Activated naive CD4-positive, alpha-beta T cell treated with anti-CD3 and anti-CD28 coated beads, Interleukin-2, amount 50 U/mL, for 72 hours (primary cell): ENCODE results near the gene NEBL. TPM values are rescaled to one million over a fixed set of nuclear protein-coding genes. Genes with fewer than 3 reads are reported as not detected.

ENCODE experiments used
- ATAC-seq, 2 donors: fragments of 150-1000 bp; cut with Tn5 transposase; 2 replicates each; pipeline ENCODE4 v1.10.0; 2021; ENCODE audit warnings: mild to moderate bottlenecking in 2 of 2, moderate library complexity in 2 of 2
- DNase-seq, 2 donors: peaks; one replicate each; pipeline ENCODE4 v3.0.0; 2021 to 2022; ENCODE audit warnings: low spot score in 2 of 2
- H3K27ac Mint-ChIP-seq, 2 donors: one replicate each; pipeline ENCODE4 v1.8.0; 2022; ENCODE audit warnings: mild to moderate bottlenecking in 2 of 2, mixed read lengths in 2 of 2
- H3K36me3 Mint-ChIP-seq, 2 donors: one replicate each; pipeline ENCODE4 v1.8.0; 2022; ENCODE audit warnings: mixed read lengths in 2 of 2
- H3K9me3 Mint-ChIP-seq, 2 donors: one replicate each; pipeline ENCODE4 v1.8.0; 2022; ENCODE audit warnings: mixed read lengths in 2 of 2
- total RNA-seq, 2 donors: library from RNA; stranded (reverse); gene quantifications; one replicate each; pipeline ENCODE4 v1.2.3, GENCODE V29; 2022

NEBL gene
- total RNA-seq, 2 donors from 2014 or later, result 0.02 to 3.0 TPM

DNA sequence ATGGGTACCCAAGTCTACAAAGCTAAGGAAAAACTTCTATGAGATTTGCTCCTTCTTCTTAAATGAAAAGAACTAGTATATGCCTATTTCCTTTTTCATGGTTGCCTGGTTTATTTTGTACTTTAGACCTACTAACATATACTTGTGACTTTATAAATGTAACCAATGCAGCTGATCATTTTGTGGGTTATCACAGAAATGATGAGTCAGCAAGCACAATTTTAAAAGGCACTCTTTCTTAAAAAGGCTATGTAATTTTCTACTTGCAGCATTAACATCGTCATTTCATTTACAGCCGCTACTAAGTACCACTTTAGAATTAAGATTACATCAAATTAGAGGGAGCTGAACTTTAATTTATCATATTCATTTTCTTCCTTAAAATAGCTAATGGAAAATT is 13.6 kb downstream of the NEBL start:
- DNase-seq (no peak), ATAC-seq (no peak)
- Mint-ChIP-seq H3K9me3 (peaks cover 0 to 4% of the 10 kb centered on the region in 2 donors), H3K36me3 (no peaks in the 10 kb centered on the region), H3K27ac (no peak overlapping the region)

DNA sequence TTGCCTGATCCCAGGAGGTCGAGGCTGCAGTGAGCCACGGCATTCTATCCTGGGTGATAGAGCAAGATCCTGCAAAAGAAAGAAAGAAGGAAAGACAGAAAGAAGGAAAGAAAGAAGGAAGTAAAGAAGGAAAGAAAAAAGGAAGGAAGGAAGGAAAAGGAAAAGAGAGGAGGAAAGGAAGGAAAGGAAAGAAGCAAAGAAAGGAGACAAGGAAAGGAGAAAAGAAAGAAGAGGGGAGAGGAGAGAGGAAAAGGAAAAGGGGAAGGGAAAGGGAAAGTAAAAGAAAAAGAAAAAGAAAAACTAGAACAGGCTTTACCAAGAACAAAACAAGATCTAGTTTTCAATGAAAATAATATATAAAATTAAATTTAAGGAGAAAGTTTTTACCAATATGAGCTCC is 15.0 kb downstream of the NEBL start:
- H3K9me3 Mint-ChIP-seq, result peaks cover 0 to 8% of the 10 kb centered on the region in 2 donors
- no peak for ATAC-seq
- no peaks in the 10 kb centered on the region for H3K36me3 Mint-ChIP-seq
- DNase-seq, result no peak
- no peak overlapping the region for H3K27ac Mint-ChIP-seq

DNA sequence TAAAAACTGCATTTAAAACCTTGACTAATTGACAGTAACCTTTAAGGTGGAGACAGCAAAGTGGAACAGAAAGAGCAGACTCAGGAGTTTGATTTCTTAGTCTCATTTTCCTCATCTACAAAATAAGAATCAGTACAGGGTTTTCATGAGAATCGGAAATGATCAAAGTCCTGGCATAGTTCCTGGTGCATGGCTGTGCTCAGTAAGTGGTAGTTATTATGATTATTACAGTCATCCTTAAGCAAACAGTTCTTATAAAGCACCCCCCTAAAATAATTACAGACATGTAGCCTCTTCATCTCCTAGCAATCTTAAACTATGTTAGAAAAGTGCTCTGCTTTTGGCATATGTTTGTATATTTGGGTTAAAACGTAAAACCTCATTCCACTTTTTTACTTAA is 18.0 kb downstream of the NEBL start:
- no peak overlapping the region for H3K27ac Mint-ChIP-seq
- ATAC-seq, result no peak
- no peaks in the 10 kb centered on the region for H3K36me3 Mint-ChIP-seq
- peaks cover 0 to 13% of the 10 kb centered on the region in 2 donors for H3K9me3 Mint-ChIP-seq
- DNase-seq, result no peak

DNA sequence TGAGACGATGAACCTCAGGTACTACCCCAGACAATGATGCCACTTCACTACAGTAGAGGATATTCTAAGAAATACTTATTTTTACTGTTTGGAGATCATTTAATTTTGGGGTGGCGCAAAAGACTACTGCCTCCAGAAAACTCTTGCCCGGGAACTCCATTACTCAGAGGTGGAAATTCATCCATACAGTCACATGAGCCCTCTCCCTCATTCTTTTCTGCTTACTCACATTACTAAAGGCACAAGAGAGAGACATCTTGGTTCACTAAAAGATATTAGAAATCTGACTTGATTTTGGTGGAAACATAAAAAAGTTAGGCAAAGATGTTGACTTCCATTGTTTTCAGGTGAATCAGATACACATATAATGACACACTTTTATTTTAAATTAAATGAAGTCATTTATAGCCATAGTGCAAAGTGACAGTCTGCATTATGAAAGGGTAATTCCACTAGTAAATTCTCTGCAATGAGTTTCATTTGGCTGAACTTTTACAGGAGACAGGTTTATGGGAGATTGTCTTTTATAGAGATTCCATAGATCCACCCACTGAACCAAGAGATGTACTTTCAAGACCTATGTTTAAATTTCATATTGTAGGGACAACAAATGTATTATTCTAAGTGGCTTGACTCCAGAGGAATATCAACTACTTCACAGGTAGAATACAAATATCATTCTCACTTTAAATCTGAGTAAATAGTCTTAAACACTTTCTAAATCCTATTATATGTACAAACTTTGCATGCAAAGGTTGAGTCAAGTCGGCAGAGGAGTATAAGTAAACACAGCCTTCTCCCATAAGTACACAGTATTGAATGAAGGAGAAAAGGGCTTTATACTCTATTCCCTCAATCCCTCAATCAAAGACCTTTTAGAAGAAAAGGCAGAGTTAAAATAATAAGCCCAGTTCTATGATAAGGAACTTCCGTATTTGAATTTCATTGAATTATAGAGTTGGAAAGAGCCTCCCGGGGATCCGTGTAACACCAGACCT is 18.8 kb downstream of the NEBL start:
- peaks cover 0 to 13% of the 10 kb centered on the region in 2 donors for H3K9me3 Mint-ChIP-seq
- DNase-seq, result no peak
- ATAC-seq, result no peak
- no peaks in the 10 kb centered on the region for H3K36me3 Mint-ChIP-seq
- no peak overlapping the region for H3K27ac Mint-ChIP-seq

DNA sequence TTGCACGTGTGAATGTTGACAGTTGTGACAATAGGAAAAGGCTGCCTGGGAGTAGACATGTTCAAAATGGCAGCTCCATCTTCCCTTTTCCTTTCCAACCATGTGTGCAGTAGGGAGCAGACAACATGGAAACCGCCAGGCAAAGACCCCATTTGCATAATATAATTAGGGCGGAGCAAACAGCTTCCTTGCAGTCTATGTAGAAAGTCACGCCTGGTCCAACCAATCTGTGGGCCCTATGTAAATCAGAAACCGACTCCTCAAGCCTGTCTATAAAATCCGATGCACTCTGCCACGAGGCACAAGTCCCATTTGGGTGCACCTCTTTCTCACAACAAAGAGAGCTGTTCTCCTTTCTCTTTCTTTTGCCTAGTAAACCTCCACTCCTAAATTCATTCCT is 19.6 kb downstream of the NEBL start:
- DNase-seq, result no peak
- no peaks in the 10 kb centered on the region for H3K36me3 Mint-ChIP-seq
- H3K9me3 Mint-ChIP-seq, result peaks cover 0 to 13% of the 10 kb centered on the region in 2 donors
- H3K27ac Mint-ChIP-seq, result no peak overlapping the region
- no peak for ATAC-seq

DNA sequence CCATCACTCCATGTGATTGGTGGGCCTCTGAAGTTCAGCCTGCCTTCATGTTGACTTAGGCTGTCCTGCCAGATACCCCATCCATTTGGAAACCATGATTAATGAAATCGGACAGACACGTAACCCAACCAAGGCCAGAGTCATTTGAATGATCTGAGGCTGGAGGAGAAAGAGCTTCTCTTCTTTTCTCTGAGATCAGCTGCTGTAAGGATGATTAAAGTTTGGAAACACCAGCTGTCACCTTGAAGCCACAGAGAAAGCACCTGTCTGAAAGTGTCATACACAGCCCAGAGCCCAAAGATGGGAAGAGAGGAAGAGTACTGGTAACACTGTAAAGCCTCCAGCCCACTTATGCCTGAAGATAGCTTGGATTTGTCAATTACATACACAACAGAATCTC is 22.9 kb downstream of the NEBL start:
- no peak for DNase-seq
- no peak for ATAC-seq
- peaks cover under 1 to 9% of the 10 kb centered on the region in 2 donors for H3K9me3 Mint-ChIP-seq
- no peaks in the 10 kb centered on the region for H3K36me3 Mint-ChIP-seq
- H3K27ac Mint-ChIP-seq, result no peak overlapping the region

DNA sequence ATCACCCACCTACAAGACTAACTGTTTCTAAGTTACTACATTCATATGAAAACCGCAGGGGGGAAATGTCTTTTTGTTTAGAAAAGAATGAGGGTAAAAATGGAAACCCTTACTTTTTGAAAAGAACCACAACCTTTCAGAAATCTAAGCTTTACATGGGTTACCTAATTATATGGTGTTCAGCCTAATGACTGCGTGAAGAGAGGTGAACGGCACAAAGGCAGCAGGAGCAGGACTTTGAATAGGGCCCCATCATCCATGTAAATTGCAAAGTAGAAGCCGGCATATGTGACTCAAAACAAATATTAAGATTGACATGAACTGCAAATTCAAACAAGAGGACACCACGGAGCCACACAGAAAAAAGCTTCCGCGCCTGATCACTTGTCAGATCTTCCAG is 25.1 kb downstream of the NEBL start:
- no peak for ATAC-seq
- H3K9me3 Mint-ChIP-seq, result peaks cover 3 to 5% of the 10 kb centered on the region in 2 donors
- no peak for DNase-seq
- H3K27ac Mint-ChIP-seq, result no peak overlapping the region
- H3K36me3 Mint-ChIP-seq, result no peaks in the 10 kb centered on the region

DNA sequence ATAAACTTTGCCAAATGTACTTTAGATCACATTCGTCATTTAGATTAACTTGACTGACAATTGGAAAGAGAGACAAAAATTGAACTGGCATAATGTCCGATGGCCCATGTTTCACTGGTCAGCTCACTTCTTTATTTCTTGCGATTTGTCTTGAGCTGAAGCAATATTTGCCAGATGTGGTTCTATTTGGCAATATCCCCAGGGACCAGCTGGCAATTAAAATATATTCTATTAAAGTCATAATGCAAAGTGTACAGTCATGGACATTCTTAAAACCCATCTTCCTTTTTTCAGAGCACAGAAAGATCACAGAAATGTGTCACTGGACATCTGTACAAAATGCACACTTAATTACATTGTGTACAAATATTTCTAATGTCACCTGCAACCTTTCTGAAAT is 26.3 kb downstream of the NEBL start:
- peaks cover 3 to 5% of the 10 kb centered on the region in 2 donors for H3K9me3 Mint-ChIP-seq

DNA sequence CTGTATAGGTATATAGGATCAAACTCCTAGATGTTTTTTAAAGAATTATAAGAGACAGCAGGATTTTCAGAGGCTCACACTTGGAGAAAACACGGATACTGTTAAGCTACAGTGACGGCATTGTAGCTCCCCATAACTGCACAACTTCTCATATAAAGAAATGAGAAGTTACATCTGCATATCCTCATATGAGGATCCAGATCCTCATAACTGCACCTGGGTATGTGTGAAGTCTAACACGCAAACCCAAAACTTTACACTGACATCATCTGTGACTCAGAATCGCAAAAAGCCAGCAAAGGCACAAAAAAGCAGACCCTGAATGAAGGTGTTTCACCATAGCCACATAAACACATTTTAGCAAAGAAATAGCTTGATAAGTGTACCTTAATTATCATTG is 34.1 kb downstream of the NEBL start:
- Mint-ChIP-seq H3K9me3 (peaks cover 0 to 6% of the 10 kb centered on the region in 2 donors), H3K36me3 (no peaks in the 10 kb centered on the region), H3K27ac (no peak overlapping the region)
- no peak for DNase-seq
- ATAC-seq, result no peak

More for the DNA sequence above, 26.3 kb downstream of the NEBL start:
- DNase-seq (no peak), ATAC-seq (no peak)
- Mint-ChIP-seq H3K27ac (no peak overlapping the region), H3K36me3 (no peaks in the 10 kb centered on the region)

DNA sequence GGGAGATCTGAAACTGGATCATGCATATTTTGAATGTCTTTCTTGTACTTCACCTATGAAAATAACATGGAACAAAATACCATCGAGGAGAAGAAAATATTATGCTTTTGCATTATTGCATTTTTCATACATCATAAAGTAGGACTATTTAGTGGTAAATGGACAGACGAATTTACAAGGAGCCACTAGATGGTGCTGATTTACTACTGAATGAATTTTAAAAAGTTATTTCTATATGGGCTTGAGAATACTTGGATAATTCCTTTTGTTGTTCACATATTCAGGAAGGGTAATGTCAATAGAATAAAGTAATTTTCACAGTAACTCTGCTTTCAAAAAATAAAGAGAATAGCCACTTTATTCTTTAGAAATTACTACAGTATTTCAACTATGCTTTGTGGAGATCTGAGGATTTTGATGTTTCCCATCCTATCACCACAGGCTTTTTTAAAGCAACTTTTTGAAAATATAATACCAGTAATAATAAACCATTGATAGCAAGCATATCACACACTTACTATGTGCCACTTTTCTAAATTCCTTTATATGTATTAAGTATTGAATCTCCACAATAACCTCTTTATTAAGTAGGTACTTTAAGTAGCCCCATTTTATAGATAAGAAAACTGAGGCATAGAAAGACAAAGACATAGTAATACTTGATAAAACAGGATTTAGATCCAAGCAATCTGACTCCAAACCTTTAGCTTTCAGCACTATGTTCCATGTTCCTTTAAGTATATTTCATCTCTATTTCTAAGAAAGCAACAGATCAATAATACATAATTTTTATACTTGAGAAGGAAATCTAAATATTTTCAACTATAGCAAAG is 38.6 kb downstream of the NEBL start:
- DNase-seq, result no peak
- H3K36me3 Mint-ChIP-seq, result no peaks in the 10 kb centered on the region
- peaks cover 0 to 6% of the 10 kb centered on the region in 2 donors for H3K9me3 Mint-ChIP-seq
- no peak for ATAC-seq
- H3K27ac Mint-ChIP-seq, result no peak overlapping the region

DNA sequence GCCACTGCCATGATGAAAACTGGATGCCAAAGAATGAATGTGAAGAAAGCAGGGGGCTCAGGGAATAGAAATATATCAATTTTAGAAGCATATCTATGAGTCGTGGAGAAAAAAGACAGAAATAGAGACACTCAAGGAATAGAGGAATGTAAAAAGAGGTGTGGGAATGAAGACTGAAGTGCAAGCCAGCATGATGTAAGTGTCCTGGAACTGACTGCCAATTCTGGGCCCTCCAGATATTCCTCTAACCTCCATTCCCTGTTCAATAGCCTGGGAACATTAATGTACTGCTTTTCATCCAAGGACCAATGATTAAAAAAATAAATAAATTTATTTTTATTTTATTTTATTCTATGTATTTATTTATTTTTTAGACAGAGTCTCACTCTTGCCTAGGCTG is 40.6 kb downstream of the NEBL start:
- no peak overlapping the region for H3K27ac Mint-ChIP-seq
- H3K9me3 Mint-ChIP-seq, result peaks cover 0 to 2% of the 10 kb centered on the region in 2 donors
- H3K36me3 Mint-ChIP-seq, result no peaks in the 10 kb centered on the region
- DNase-seq (no peak), ATAC-seq (no peak)

DNA sequence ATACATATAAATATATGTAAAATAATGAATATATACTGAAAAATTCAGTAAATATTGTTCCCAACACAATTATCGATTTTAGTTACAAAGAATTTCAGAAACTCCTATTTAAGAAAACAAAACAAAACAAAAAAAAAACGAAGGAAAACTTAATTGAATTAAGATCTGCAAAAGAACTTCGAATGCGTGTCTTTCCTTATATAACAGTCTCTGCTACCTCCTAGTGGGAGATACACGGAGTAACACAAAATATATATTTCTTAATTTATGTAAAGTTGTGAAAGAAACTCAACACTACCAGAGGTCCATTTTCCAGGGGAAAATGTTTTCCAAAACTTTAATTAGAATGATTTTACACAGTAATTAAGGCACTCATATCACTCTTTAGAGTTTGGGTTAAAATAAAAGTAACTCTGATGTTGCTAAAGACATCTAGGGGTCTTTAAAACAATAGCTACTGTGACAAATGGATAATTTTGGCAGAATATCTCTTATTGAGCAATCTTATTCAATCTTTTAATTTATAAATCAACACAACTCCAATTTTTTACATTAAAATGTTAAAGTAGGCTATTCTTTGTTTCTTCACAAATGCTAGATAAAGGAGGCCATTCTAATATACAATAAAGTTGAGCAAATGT is 41.6 kb downstream of the NEBL start:
- no peaks in the 10 kb centered on the region for H3K36me3 Mint-ChIP-seq
- no peak for ATAC-seq

DNA sequence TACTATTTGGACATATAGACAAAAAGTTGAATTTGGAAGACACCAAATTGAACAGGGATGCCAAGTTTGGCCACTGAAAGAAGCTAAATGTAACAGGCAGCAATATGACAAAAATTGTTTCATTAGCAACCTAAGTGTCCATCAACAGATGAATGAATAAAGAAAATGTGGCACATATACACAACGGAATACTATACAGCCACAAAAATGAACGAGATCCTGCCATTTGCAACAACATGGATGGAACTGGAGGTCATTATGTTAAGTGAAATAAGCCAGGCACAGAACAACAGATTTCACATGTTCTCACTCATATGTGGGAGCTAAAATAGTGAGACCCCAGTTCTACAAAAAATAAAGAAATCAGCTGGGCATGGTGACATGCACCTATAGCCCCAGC is 43.8 kb downstream of the NEBL start:
- no peaks in the 10 kb centered on the region for H3K9me3 Mint-ChIP-seq
- H3K36me3 Mint-ChIP-seq, result no peaks in the 10 kb centered on the region
- H3K27ac Mint-ChIP-seq, result no peak overlapping the region
- no peak for ATAC-seq
- no peak for DNase-seq

More for the DNA sequence above, 41.6 kb downstream of the NEBL start:
- Mint-ChIP-seq H3K27ac (no peak overlapping the region), H3K9me3 (no peaks in the 10 kb centered on the region)
- DNase-seq, result no peak

DNA sequence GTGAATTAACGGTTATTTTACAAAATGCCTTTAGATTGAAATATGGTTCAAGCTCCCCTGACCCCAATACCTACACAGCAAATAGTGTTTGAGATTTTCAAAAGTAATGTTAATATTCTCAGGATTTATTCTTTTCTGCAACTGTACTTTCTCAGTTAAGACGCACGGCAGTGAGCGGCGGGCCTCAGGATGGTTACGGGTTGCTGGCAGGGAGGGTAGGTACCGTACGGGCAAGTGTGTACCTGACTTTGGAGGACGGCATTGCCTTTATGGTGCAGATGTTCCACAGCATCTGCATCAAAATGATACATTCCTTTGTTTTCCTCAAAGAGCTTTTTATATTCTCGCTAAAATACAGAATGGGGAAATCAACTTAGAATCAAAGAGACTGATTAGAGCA is 44.8 kb downstream of the NEBL start:
- H3K36me3 Mint-ChIP-seq, result no peaks in the 10 kb centered on the region
- H3K27ac Mint-ChIP-seq, result no peak overlapping the region
- ATAC-seq, result no peak
- H3K9me3 Mint-ChIP-seq, result no peaks in the 10 kb centered on the region
- DNase-seq, result no peak

DNA sequence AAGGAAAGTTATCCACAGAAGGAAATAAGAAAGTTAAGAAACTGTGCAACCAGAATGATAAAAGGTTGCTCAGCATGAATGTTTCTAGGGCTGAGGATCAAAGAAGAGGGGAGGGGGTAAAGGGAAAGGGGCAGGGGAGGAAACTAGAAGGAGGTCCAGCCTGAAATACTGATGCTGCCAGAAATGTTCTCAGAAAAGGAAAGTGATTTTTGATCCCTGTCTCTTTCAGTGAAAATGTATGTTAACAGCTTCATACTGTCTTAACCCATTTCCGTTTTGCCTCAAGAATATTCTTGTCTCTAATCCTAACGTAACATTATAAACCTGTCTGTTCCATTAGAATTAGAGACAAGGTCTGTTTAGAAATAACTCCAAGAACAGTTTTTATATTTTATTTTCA is 49.6 kb downstream of the NEBL start:
- DNase-seq, result no peak
- no peak for ATAC-seq
- H3K27ac Mint-ChIP-seq, result no peak overlapping the region
- no peaks in the 10 kb centered on the region for H3K36me3 Mint-ChIP-seq
- H3K9me3 Mint-ChIP-seq, result peaks cover 0 to 6% of the 10 kb centered on the region in 2 donors

DNA sequence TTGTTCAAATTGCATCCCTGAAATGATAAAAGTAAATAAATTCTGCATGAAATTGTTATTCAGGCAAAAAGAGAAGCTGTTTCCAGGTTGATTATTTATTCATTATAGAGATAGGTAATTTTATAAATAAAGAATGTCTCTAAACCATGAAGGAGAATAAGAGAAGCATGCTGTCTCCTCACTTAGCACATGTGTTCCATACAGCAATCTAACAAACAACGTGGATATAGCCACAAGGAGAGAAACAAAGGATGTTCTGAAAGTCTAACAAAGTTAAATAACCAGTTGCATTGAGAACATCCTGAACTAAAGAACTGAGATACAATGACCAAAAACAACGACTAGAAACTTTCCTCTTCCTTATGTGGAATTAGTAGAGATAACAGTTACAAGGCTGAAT is 50.8 kb downstream of the NEBL start:
- Mint-ChIP-seq H3K27ac (no peak overlapping the region), H3K9me3 (peaks cover 0 to 6% of the 10 kb centered on the region in 2 donors), H3K36me3 (no peaks in the 10 kb centered on the region)
- DNase-seq (no peak), ATAC-seq (no peak)

DNA sequence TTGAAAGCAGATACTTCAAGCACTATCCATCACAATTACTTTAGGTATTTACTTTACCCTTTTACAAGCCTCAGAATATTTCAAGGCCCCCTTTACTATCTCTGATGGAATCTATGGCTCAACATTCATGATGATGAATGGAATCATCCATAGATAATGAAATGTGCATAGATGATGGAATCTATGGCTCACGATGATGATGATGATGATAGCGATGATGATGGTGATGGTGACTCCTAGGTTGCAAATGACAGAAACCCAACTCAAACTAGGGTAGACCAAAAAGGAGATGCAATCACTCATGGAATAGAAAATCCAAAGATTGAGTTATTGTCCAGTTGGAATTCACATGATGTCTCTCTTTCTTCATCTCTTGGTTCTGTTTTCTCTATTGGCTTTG is 55.7 kb downstream of the NEBL start:
- no peaks in the 10 kb centered on the region for H3K36me3 Mint-ChIP-seq
- DNase-seq (no peak), ATAC-seq (no peak)
- H3K9me3 Mint-ChIP-seq, result peaks cover 4 to 18% of the 10 kb centered on the region in 2 donors
- H3K27ac Mint-ChIP-seq, result no peak overlapping the region
